ENCODE measurements around the gene FUT3. TPM values are rescaled to one million over a fixed set of nuclear protein-coding genes. Genes with fewer than 3 reads are reported as not detected.

FUT3 gene
- polyA plus RNA-seq, 1 of the 3 experiments (the other 2 are of a cell fraction) = not detected

- TF ChIP-seq EP300 (IDR thresholded peaks at IDR 0.05; ENCODE audit: borderline replicate concordance in 1 of 2, low read depth in 1 of 2, low read length in 1 of 2) = no peak
- no peak for TF ChIP-seq TEAD4 (IDR thresholded peaks at IDR 0.05; ENCODE audit: borderline replicate concordance, insufficient read depth)
- no peak for TF ChIP-seq CHD2 (IDR thresholded peaks at IDR 0.05; ENCODE audit: low read length, partially characterized antibody)
- no peak for TF ChIP-seq FOSL2 (IDR thresholded peaks at IDR 0.05; ENCODE audit: borderline replicate concordance, low read depth)
- TF ChIP-seq YY1 (IDR thresholded peaks at IDR 0.05; ENCODE audit: low read depth) = no peak
- no peak for TF ChIP-seq RCOR1 (IDR thresholded peaks at IDR 0.05; ENCODE audit: low read length)
Observed at GRCh38 chr19:5900976-5901375, 49.7 kb upstream of the FUT3 start (continued).

GRCh38 chr19:5899728-5900526, 48.7 kb upstream of the FUT3 start:
- peaks cover 3 to 18% of the 10 kb centered on the region in 2 experiments for H3K36me3 ChIP-seq (replicated peaks in 1 of 2; ENCODE audit: control insufficient read depth in 1 of 2, insufficient read depth in 2 of 2, low read length in 1 of 2)
- no peak overlapping the region for H2AFZ ChIP-seq (ENCODE audit: low read depth)
- no peak overlapping the region for H3K27ac ChIP-seq (ENCODE audit: low read depth in 2 of 2, low read length in 1 of 2)
- ChIA-PET CTCF (interaction anchor here (1.1 to 5.6 kb wide), 2 partner anchors 47 to 96 kb away, joined by 3 to 27 read pairs; partner anchors contain the start of gene NRTN), POLR2A (no interaction called here)
- no peaks in the 10 kb centered on the region for H3K9me3 ChIP-seq
- H3K27me3 ChIP-seq (ENCODE audit: insufficient read depth) = no peaks in the 10 kb centered on the region
- no peak overlapping the region for H3K4me3 ChIP-seq (ENCODE audit: low read depth in 2 of 2, low read length in 1 of 2)
- 95% methylated on average over 6 of the region's 13 CpGs for WGBS (ENCODE audit: low lambda C conversion rate)
- H4K20me1 ChIP-seq (ENCODE audit: insufficient read depth) = peaks cover 28% of the 10 kb centered on the region
- H3K4me2 ChIP-seq = no peak overlapping the region
- peaks cover 54% of the 10 kb centered on the region for H3K79me2 ChIP-seq (ENCODE audit: insufficient read depth)
- no peaks in the 10 kb centered on the region for H3K9me2 ChIP-seq
- H3K9ac ChIP-seq = no peak overlapping the region
- TF ChIP-seq TAF1 (IDR thresholded peaks at IDR 0.05; ENCODE audit: borderline replicate concordance, low read depth, low read length) (no peak), ZBTB33 (IDR thresholded peaks at IDR 0.05; ENCODE audit: borderline replicate concordance, low read depth) (no peak), PBX3 (IDR thresholded peaks at IDR 0.05) (no peak), TCF12 (IDR thresholded peaks at IDR 0.05) (no peak), SIN3A (IDR thresholded peaks at IDR 0.05; ENCODE audit: borderline replicate concordance, low read depth, low read length) (no peak), RAD21 (IDR thresholded peaks at IDR 0.05; ENCODE audit: low read length) (no peak), MXI1 (IDR thresholded peaks at IDR 0.05; ENCODE audit: low read depth, low read length) (no peak), NRF1 (IDR thresholded peaks at IDR 0.05; ENCODE audit: low read depth, low read length) (no peak)
- TF ChIP-seq, protein P1, sequence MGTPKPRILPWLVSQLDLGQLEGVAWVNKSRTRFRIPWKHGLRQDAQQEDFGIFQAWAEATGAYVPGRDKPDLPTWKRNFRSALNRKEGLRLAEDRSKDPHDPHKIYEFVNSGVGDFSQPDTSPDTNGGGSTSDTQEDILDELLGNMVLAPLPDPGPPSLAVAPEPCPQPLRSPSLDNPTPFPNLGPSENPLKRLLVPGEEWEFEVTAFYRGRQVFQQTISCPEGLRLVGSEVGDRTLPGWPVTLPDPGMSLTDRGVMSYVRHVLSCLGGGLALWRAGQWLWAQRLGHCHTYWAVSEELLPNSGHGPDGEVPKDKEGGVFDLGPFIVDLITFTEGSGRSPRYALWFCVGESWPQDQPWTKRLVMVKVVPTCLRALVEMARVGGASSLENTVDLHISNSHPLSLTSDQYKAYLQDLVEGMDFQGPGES (IDR thresholded peaks at IDR 0.05; ENCODE audit: low read depth, low read length) = no peak
- TF ChIP-seq, protein P2, sequence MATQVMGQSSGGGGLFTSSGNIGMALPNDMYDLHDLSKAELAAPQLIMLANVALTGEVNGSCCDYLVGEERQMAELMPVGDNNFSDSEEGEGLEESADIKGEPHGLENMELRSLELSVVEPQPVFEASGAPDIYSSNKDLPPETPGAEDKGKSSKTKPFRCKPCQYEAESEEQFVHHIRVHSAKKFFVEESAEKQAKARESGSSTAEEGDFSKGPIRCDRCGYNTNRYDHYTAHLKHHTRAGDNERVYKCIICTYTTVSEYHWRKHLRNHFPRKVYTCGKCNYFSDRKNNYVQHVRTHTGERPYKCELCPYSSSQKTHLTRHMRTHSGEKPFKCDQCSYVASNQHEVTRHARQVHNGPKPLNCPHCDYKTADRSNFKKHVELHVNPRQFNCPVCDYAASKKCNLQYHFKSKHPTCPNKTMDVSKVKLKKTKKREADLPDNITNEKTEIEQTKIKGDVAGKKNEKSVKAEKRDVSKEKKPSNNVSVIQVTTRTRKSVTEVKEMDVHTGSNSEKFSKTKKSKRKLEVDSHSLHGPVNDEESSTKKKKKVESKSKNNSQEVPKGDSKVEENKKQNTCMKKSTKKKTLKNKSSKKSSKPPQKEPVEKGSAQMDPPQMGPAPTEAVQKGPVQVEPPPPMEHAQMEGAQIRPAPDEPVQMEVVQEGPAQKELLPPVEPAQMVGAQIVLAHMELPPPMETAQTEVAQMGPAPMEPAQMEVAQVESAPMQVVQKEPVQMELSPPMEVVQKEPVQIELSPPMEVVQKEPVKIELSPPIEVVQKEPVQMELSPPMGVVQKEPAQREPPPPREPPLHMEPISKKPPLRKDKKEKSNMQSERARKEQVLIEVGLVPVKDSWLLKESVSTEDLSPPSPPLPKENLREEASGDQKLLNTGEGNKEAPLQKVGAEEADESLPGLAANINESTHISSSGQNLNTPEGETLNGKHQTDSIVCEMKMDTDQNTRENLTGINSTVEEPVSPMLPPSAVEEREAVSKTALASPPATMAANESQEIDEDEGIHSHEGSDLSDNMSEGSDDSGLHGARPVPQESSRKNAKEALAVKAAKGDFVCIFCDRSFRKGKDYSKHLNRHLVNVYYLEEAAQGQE (IDR thresholded peaks at IDR 0.05; ENCODE audit: low read depth, low read length) = no peak
- no peak for DNase-seq
- H3F3A ChIP-seq (replicated peaks; ENCODE audit: insufficient read depth) = no peaks in the 10 kb centered on the region
- H3K4me1 ChIP-seq (ENCODE audit: control insufficient read depth in 1 of 2, insufficient read depth in 2 of 2, low read depth in 1 of 2, low read length in 1 of 2) = peaks cover 5 to 12% of the 10 kb centered on the region in 2 experiments; a peak in 2 of 4 replicates
